HepG2 (cell line): ENCODE measurements around the gene COPS8. TPM values are rescaled to one million over a fixed set of nuclear protein-coding genes. Genes with fewer than 3 reads are reported as not detected.

Source experiments
- ARID3A ChIP-seq: IDR thresholded peaks from 2 replicates; pipeline ENCODE4 v1.6.1; 2012; ENCODE audit warnings: low read depth, low read length, improper control_type of control experiment
- FOXP4 ChIP-seq: sonication (generic); formaldehyde crosslinking; IDR thresholded peaks from 2 replicates; pipeline ENCODE4 v1.4.0; 2020; ENCODE audit warnings: missing genetic modification reagents
- HOMEZ ChIP-seq: IDR thresholded peaks from 2 replicates; pipeline ENCODE4 v1.6.1; 2016; ENCODE audit warnings: low read depth
- KAT8 ChIP-seq: IDR thresholded peaks from 2 replicates; pipeline ENCODE4 v1.6.1; 2016; ENCODE audit warnings: missing genetic modification reagents, missing compliant biosample characterization
- KDM6A ChIP-seq: IDR thresholded peaks from 2 replicates; pipeline ENCODE4 v1.6.1; 2016; ENCODE audit warnings: low read depth
- KLF16 ChIP-seq, 2 experiments: sonication (generic) in 1 of 2; formaldehyde crosslinking in 1 of 2; IDR thresholded peaks; 2 replicates each; pipeline versions ENCODE4 v1.6.1 to v1.8.0; 2016 to 2023; ENCODE audit warnings: missing genetic modification reagents in 2 of 2, missing compliant biosample characterization in 1 of 2
- MLX ChIP-seq: IDR thresholded peaks from 2 replicates; pipeline ENCODE4 v1.6.1; 2016
- MXD1 ChIP-seq: sonication (generic); formaldehyde crosslinking; IDR thresholded peaks from 2 replicates; pipeline ENCODE4 v1.4.0; 2020; ENCODE audit warnings: mild to moderate bottlenecking, missing genetic modification reagents
- MXD4 ChIP-seq: IDR thresholded peaks from 2 replicates; pipeline ENCODE4 v1.6.1; 2016; ENCODE audit warnings: mild to moderate bottlenecking, missing biosample characterization, missing genetic modification reagents
- PAWR ChIP-seq: sonication (generic); formaldehyde crosslinking; IDR thresholded peaks from 2 replicates; pipeline ENCODE4 v1.4.0; 2020; ENCODE audit warnings: missing genetic modification reagents, mild to moderate bottlenecking, borderline replicate concordance
- SRSF1 ChIP-seq: fragments of 200-400 bp; formaldehyde crosslinking; optimal IDR thresholded peaks from 2 replicates; pipeline ENCODE3; 2017; ENCODE audit warnings: mild to moderate bottlenecking, low read depth, low read length, moderate library complexity
- ZBTB34 ChIP-seq: sonication (generic); formaldehyde crosslinking; IDR thresholded peaks from 2 replicates; pipeline ENCODE4 v1.8.0; 2022; ENCODE audit warnings: mild to moderate bottlenecking, missing genetic modification reagents
- ZIK1 ChIP-seq: sonication (generic); formaldehyde crosslinking; IDR thresholded peaks from 2 replicates; pipeline ENCODE4 v1.5.0; 2020; ENCODE audit warnings: mild to moderate bottlenecking, low read depth, missing genetic modification reagents, borderline replicate concordance
- ZNF225 ChIP-seq: sonication (generic); formaldehyde crosslinking; IDR thresholded peaks from 2 replicates; pipeline ENCODE4 v1.4.0; 2020; ENCODE audit warnings: mild to moderate bottlenecking, missing genetic modification reagents
- ZNF253 ChIP-seq: sonication (generic); formaldehyde crosslinking; IDR thresholded peaks from 2 replicates; pipeline ENCODE4 v1.8.0; 2022; ENCODE audit warnings: mild to moderate bottlenecking, missing genetic modification reagents, borderline replicate concordance
- ZNF354B ChIP-seq: sonication (generic); formaldehyde crosslinking; IDR thresholded peaks from 2 replicates; pipeline ENCODE4 v1.8.0; 2022; ENCODE audit warnings: mild to moderate bottlenecking, missing genetic modification reagents
- ZNF546 ChIP-seq: sonication (generic); formaldehyde crosslinking; conservative IDR thresholded peaks from 2 replicates; pipeline ENCODE4 v1.8.1; 2023; ENCODE audit warnings: mild to moderate bottlenecking, missing genetic modification reagents
- ZNF776 ChIP-seq: sonication (generic); formaldehyde crosslinking; IDR thresholded peaks from 2 replicates; pipeline ENCODE4 v1.4.0; 2020; ENCODE audit warnings: mild to moderate bottlenecking, missing genetic modification reagents
- polyA plus RNA-seq, 8 experiments: library from polyadenylated mRNA; depleted of rRNA in 3 of 8; stranded (reverse) in 7 of 8; unstranded in 1 of 8; fragments of >200 nt; fragmentation: Illumina TruSeq in 4 of 8; extraction: Trizol in 4 of 8; gene quantifications; 2 replicates each; pipeline versions ENCODE4 v1.2.1 to v1.2.3, GENCODE V29; 2011 to 2016; ENCODE audit warnings: low read depth in 4 of 8, missing spikeins in 1 of 8, mixed read lengths in 1 of 8; ENCODE audit not compliant: insufficient read depth in 1 of 8
- total RNA-seq, 5 experiments: library from RNA; depleted of rRNA; stranded (reverse); fragments of >200 nt; fragmentation: Illumina TruSeq; extraction: Trizol; gene quantifications; 2 replicates each; pipeline ENCODE4 v1.2.3, GENCODE V29; 2016; ENCODE audit warnings: low read depth in 1 of 5

The COPS8 gene
- total and polyA plus RNA-seq, 2 of the 13 experiments (the other 11 are each of a cell fraction or from before 2014, with no cell fraction given) = 86.3 to 96.6 TPM

- TF ChIP-seq ZNF546 (CRISPR knock-in tag) = no peak
- TF ChIP-seq HOMEZ (CRISPR knock-in tag) = peak; percentile 96
- TF ChIP-seq ZNF253 (CRISPR knock-in tag) = peak; percentile 51; the same call in 1 of the 2 replicates
- TF ChIP-seq FOXP4 (CRISPR knock-in tag) = peak; percentile 87
- peak; percentile 71 for TF ChIP-seq SRSF1
- TF ChIP-seq ZNF776 (CRISPR knock-in tag) = no peak
- no peak for TF ChIP-seq PAWR (CRISPR knock-in tag)
- no peak for TF ChIP-seq ZIK1 (CRISPR knock-in tag)
- TF ChIP-seq MXD4 (CRISPR knock-in tag) = no peak
- TF ChIP-seq MLX (CRISPR knock-in tag) = peak; percentile 80; the same call in 1 of the 2 replicates
- peak in 1 of 2 experiments; percentile 66; a peak in 2 of 4 replicates for TF ChIP-seq KLF16 (CRISPR knock-in tag; IDR thresholded peaks at IDR 0.05)
- peak; percentile 78; the same call in 1 of the 2 replicates for TF ChIP-seq MXD1 (CRISPR knock-in tag)
- no peak for TF ChIP-seq ZNF354B (CRISPR knock-in tag)
- TF ChIP-seq ZBTB34 (CRISPR knock-in tag) = peak; percentile 99
- TF ChIP-seq KDM6A (CRISPR knock-in tag) = peak; percentile 96
- peak; percentile 70 for TF ChIP-seq ARID3A
- no peak; the same call in 1 of the 2 replicates for TF ChIP-seq ZNF225 (CRISPR knock-in tag)
- peak; percentile 94 for TF ChIP-seq KAT8 (CRISPR knock-in tag)
These were observed 9.7 kb upstream of the COPS8 start (continued) for GRCh38 chr2:237075749-237076599.
